ENCODE data around the gene DHX15. TPM values are rescaled to one million over a fixed set of nuclear protein-coding genes. Genes with fewer than 3 reads are reported as not detected.
A peak's percentile ranks its signal among the peaks of the same experiment; 100 is the strongest.

DHX15 gene
- total RNA-seq, 3 donors from 2014 or later (not counting 1 experiment from before 2014, with no cell fraction given), result 174 to 180 (median 179) TPM

DNA sequence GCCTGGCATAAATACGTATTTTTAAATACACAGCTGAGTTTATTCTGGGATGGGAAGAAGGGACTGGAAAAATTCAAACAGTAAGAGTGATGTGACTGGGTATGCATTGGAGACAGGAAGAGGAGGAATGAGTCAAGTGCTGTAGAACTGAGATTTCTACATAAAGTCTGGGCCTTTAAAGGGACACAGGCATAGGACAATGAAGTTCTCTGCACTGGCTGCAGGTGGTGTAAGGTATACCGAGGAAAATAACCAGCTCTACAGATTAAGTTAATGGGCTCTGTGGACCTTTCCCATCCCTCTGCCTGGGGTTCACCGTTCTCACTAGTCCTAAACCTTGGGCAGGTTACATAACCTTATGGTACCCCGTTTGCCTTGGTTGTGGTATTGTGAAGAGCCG, 68.7 kb downstream of the DHX15 start:
- no peak for ATAC-seq
- Mint-ChIP-seq H3K4me3 (no peak overlapping the region), H3K4me1 (peaks cover 9 to 15% of the 10 kb centered on the region in 2 donors), H3K27ac (no peak overlapping the region), H3K9me3 (no peaks in the 10 kb centered on the region), H3K27me3 (ENCODE audit: low read depth in 2 of 2) (no peaks in the 10 kb centered on the region), H3K36me3 (no peaks in the 10 kb centered on the region)
- intact Hi-C loops (cut with micrococcal nuclease), result no loop called here
- DNase-seq, result no peak
- H3K4me3 ChIP-seq (ENCODE audit: low read length), result no peak overlapping the region
- WGBS (ENCODE audit: insufficient coverage), result 98% methylated on average over 5 of the region's 5 CpGs
- no peaks in the 10 kb centered on the region for H3K4me1 ChIP-seq (ENCODE audit: control insufficient read depth, insufficient read depth, low read length)
- no peak overlapping the region for H3K27ac ChIP-seq (ENCODE audit: low read length)
- H3K27me3 ChIP-seq (ENCODE audit: control insufficient read depth, insufficient read depth, low read length), result no peaks in the 10 kb centered on the region
- TF ChIP-seq, protein P1, sequence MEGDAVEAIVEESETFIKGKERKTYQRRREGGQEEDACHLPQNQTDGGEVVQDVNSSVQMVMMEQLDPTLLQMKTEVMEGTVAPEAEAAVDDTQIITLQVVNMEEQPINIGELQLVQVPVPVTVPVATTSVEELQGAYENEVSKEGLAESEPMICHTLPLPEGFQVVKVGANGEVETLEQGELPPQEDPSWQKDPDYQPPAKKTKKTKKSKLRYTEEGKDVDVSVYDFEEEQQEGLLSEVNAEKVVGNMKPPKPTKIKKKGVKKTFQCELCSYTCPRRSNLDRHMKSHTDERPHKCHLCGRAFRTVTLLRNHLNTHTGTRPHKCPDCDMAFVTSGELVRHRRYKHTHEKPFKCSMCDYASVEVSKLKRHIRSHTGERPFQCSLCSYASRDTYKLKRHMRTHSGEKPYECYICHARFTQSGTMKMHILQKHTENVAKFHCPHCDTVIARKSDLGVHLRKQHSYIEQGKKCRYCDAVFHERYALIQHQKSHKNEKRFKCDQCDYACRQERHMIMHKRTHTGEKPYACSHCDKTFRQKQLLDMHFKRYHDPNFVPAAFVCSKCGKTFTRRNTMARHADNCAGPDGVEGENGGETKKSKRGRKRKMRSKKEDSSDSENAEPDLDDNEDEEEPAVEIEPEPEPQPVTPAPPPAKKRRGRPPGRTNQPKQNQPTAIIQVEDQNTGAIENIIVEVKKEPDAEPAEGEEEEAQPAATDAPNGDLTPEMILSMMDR (IDR thresholded peaks at IDR 0.05), result no peak
- peaks cover 3% of the 10 kb centered on the region for H3K36me3 ChIP-seq (ENCODE audit: control insufficient read depth, insufficient read depth, low read length)
- H3K9me3 ChIP-seq (ENCODE audit: control insufficient read depth, insufficient read depth, low read length), result no peaks in the 10 kb centered on the region

DNA sequence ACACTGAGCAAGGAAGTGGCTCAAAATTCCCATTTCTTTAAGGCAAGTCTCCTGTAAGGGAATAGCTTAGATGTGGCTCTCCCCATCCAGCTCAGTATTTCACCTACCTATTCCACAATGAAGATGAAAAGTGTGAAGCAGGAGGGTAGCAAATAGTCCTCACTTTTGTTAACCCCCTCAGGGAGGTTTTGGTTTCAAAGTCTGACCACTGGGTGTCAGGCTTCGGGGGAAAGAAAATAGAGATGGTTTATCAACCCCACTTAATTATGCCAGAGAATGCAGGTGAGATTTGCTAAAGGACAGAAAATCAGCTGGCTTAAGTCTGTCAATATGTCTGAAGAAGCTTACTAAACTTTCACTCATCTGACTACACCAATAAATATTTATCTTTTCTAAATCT, 69.5 kb downstream of the DHX15 start:
- Mint-ChIP-seq H3K36me3 (no peaks in the 10 kb centered on the region), H3K4me3 (no peak overlapping the region), H3K4me1 (peaks cover 6 to 11% of the 10 kb centered on the region in 2 donors), H3K9me3 (no peaks in the 10 kb centered on the region), H3K27me3 (ENCODE audit: low read depth in 2 of 2) (no peaks in the 10 kb centered on the region), H3K27ac (peak overlapping the region; percentile 24 to 30)
- Histone ChIP-seq H3K36me3 (ENCODE audit: control insufficient read depth, insufficient read depth, low read length) (peaks cover 3% of the 10 kb centered on the region), H3K27ac (ENCODE audit: low read length) (no peak overlapping the region), H3K9me3 (ENCODE audit: control insufficient read depth, insufficient read depth, low read length) (no peaks in the 10 kb centered on the region), H3K27me3 (ENCODE audit: control insufficient read depth, insufficient read depth, low read length) (no peaks in the 10 kb centered on the region), H3K4me1 (ENCODE audit: control insufficient read depth, insufficient read depth, low read length) (no peaks in the 10 kb centered on the region), H3K4me3 (ENCODE audit: low read length) (no peak overlapping the region)
- TF ChIP-seq, protein P1 (IDR thresholded peaks at IDR 0.05), result no peak
- WGBS (ENCODE audit: insufficient coverage), result no CpG with 5 or more reads among the region's 1 CpG
- intact Hi-C loops (cut with micrococcal nuclease), result no loop called here
- no peak for ATAC-seq
- DNase-seq, result no peak

DNA sequence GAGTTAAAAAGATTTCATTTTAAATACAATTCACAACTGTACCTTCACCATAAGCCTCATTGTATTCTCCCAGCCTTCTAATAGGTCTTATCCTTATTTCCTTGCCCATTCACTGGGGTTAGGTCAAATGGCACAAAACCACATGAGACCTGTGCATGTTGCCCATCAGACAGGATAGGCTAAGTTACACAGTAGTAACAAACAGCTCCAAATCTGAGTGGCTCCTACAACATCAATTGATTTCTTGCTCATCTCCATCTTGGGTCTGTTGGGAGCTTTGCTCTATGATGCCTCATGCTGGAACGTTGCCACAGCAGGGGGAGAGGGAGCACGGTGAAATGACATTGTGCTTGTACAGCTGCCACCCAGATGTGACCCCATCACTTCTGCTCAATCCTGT, 70.6 kb downstream of the DHX15 start:
- Histone ChIP-seq H3K4me3 (ENCODE audit: low read length) (no peak overlapping the region), H3K27ac (ENCODE audit: low read length) (no peak overlapping the region), H3K36me3 (ENCODE audit: control insufficient read depth, insufficient read depth, low read length) (no peaks in the 10 kb centered on the region), H3K9me3 (ENCODE audit: control insufficient read depth, insufficient read depth, low read length) (no peaks in the 10 kb centered on the region), H3K27me3 (ENCODE audit: control insufficient read depth, insufficient read depth, low read length) (no peaks in the 10 kb centered on the region), H3K4me1 (ENCODE audit: control insufficient read depth, insufficient read depth, low read length) (no peaks in the 10 kb centered on the region)
- DNase-seq, result no peak
- no peak for ATAC-seq
- intact Hi-C loops (cut with micrococcal nuclease), result no loop called here
- Mint-ChIP-seq H3K36me3 (no peaks in the 10 kb centered on the region), H3K27ac (peak overlapping the region in 1 of 2 donors; percentile 30), H3K27me3 (ENCODE audit: low read depth in 2 of 2) (no peaks in the 10 kb centered on the region), H3K4me1 (peaks cover 5 to 9% of the 10 kb centered on the region in 2 donors), H3K4me3 (no peak overlapping the region), H3K9me3 (no peaks in the 10 kb centered on the region)
- WGBS (ENCODE audit: insufficient coverage), result 98% methylated on average over 2 of the region's 2 CpGs
- TF ChIP-seq, protein P1 (IDR thresholded peaks at IDR 0.05), result no peak

DNA sequence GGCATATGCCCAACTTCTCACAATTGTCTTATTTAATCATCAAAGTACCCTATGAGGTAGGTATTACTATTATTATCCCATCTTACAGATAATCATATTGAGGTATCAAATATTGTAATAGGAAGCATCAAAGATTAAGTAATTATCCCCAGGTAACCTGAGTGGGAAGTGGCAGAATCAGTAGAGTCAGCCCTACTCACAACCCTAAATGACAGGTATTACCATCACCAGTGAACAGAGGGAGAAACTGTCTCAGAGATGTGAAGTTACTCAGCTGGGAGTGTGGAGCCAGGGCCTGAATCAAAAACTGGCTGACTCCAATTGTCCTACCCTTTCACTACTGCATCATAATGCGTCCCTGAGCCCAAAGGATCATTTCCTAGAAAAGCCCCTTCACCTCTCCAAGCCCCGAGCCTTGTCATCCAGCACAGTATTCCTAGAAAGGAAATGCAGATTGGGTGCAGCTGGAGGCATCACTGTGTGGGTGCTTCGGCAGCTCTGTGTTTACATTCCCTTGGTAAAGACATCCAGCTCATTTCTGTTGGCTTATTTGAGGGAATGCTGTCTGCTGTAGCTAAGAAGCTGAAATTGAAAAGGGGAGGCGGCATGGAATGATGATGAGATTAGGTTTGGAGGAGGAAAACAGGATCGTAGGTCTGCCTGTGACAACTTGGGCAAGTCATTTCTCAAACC, 72.8 kb downstream of the DHX15 start:
- no peak overlapping the region for H3K4me3 ChIP-seq (ENCODE audit: low read length)
- no peaks in the 10 kb centered on the region for H3K9me3 Mint-ChIP-seq
- WGBS (ENCODE audit: insufficient coverage), result 94% methylated on average over 4 of the region's 5 CpGs
- H3K27me3 Mint-ChIP-seq (ENCODE audit: low read depth in 2 of 2), result no peaks in the 10 kb centered on the region
- intact Hi-C loops (cut with micrococcal nuclease), result no loop called here
- DNase-seq (no peak), ATAC-seq (no peak)
- TF ChIP-seq, protein P1 (IDR thresholded peaks at IDR 0.05), result no peak
- H3K27ac ChIP-seq (ENCODE audit: low read length), result no peak overlapping the region
- H3K9me3 ChIP-seq (ENCODE audit: control insufficient read depth, insufficient read depth, low read length), result no peaks in the 10 kb centered on the region
- H3K4me3 Mint-ChIP-seq, result no peak overlapping the region
- no peak overlapping the region for H3K27ac Mint-ChIP-seq
- H3K4me1 Mint-ChIP-seq, result no peaks in the 10 kb centered on the region
- no peaks in the 10 kb centered on the region for H3K4me1 ChIP-seq (ENCODE audit: control insufficient read depth, insufficient read depth, low read length)
- H3K36me3 Mint-ChIP-seq, result no peaks in the 10 kb centered on the region
- H3K27me3 ChIP-seq (ENCODE audit: control insufficient read depth, insufficient read depth, low read length), result no peaks in the 10 kb centered on the region
- H3K36me3 ChIP-seq (ENCODE audit: control insufficient read depth, insufficient read depth, low read length), result no peaks in the 10 kb centered on the region
